K562 (cell line): ENCODE measurements around the gene DPEP2. TPM values are rescaled to one million over a fixed set of nuclear protein-coding genes. Genes with fewer than 3 reads are reported as not detected.

Experiments used
- ARID3A ChIP-seq: IDR thresholded peaks from 2 replicates; pipeline ENCODE4 v1.6.1; 2012; ENCODE audit warnings: low read depth, low read length, improper control_type of control experiment, borderline replicate concordance
- ATF7 ChIP-seq: fragments of 450-650 bp; IDR thresholded peaks from 2 replicates; pipeline ENCODE4 v1.7.1; 2014; ENCODE audit warnings: mild to moderate bottlenecking, moderate library complexity
- EGR1 ChIP-seq: fragments of 450-650 bp; conservative IDR thresholded peaks from 2 replicates; pipeline ENCODE4 v1.6.1; 2017; ENCODE audit warnings: mild to moderate bottlenecking
- EZH2 ChIP-seq: IDR thresholded peaks from 2 replicates; pipeline ENCODE4 v1.6.1; 2012; ENCODE audit warnings: low read depth, mild to moderate bottlenecking, inconsistent platforms, low read length, borderline replicate concordance
- GATAD2B ChIP-seq: fragments of 450-650 bp; IDR thresholded peaks from 2 replicates; pipeline ENCODE4 v1.6.1; 2017; ENCODE audit warnings: mild to moderate bottlenecking, borderline replicate concordance
- HLTF ChIP-seq: fragments of 450-650 bp; IDR thresholded peaks from 2 replicates; pipeline ENCODE4 v1.6.1; 2016
- ILK ChIP-seq: fragments of 450-650 bp; IDR thresholded peaks from 2 replicates; pipeline ENCODE4 v1.6.1; 2016; ENCODE audit warnings: missing genetic modification characterization, low read depth, mild to moderate bottlenecking, missing compliant biosample characterization, moderate library complexity, borderline replicate concordance
- MAX ChIP-seq: sonication (generic); formaldehyde crosslinking; IDR thresholded peaks from 2 replicates; pipeline ENCODE4 v1.9.0; 2022; ENCODE audit warnings: mild to moderate bottlenecking, missing genetic modification reagents
- MEF2D ChIP-seq: conservative IDR thresholded peaks from 2 replicates; pipeline ENCODE4 v1.6.1; 2016; ENCODE audit warnings: low read depth, missing genetic modification characterization, missing compliant biosample characterization
- NCOA2 ChIP-seq, 2 experiments: fragments of 450-650 bp; IDR thresholded peaks; 2 replicates each; pipeline ENCODE4 v1.6.1; 2018; ENCODE audit warnings: mild to moderate bottlenecking in 2 of 2, moderate library complexity in 1 of 2; ENCODE audit not compliant: partially characterized antibody in 2 of 2
- NCOR1 ChIP-seq: fragments of 450-650 bp; IDR thresholded peaks from 2 replicates; pipeline ENCODE4 v1.6.1; 2016; ENCODE audit warnings: mild to moderate bottlenecking, moderate library complexity
- NFRKB ChIP-seq: fragments of 450-650 bp; IDR thresholded peaks from 2 replicates; pipeline ENCODE4 v1.6.1; 2016; ENCODE audit warnings: low read depth
- NR2F6 ChIP-seq: fragments of 450-650 bp; formaldehyde crosslinking; IDR thresholded peaks from 2 replicates; pipeline ENCODE4 v1.4.0; 2020; ENCODE audit warnings: mild to moderate bottlenecking
- RBM15 ChIP-seq: fragments of 200-400 bp; formaldehyde crosslinking; IDR thresholded peaks from 2 replicates; pipeline ENCODE4 v1.6.1; 2018; ENCODE audit warnings: mild to moderate bottlenecking, low read length, moderate library complexity; ENCODE audit not compliant: insufficient read depth
- TAF15 ChIP-seq: fragments of 200-400 bp; formaldehyde crosslinking; IDR thresholded peaks from 2 replicates; pipeline ENCODE4 v1.6.1; 2017; ENCODE audit warnings: mild to moderate bottlenecking, low read depth, low read length, moderate library complexity
- TAL1 ChIP-seq: fragments of 450-650 bp; IDR thresholded peaks from 2 replicates; pipeline ENCODE4 v1.6.1; 2016; ENCODE audit warnings: mild to moderate bottlenecking
- ZBTB2 ChIP-seq: fragments of 450-650 bp; IDR thresholded peaks from 2 replicates; pipeline ENCODE4 v1.6.1; 2016; ENCODE audit warnings: antibody characterized with exemption
- polyA plus RNA-seq, 8 experiments: library from polyadenylated mRNA; depleted of rRNA in 4 of 8; stranded (reverse) in 5 of 8; unstranded in 3 of 8; fragments of >200 nt; fragmentation: Nextera tagmentation in 2 of 8; fragmentation: Illumina TruSeq in 1 of 8; extraction: Ambion mirVana in 2 of 8; extraction: Trizol in 1 of 8; gene quantifications; 2 replicates each; pipeline versions ENCODE4 v1.2.1 to v1.2.3, GENCODE V29; 2011 to 2014; ENCODE audit warnings: inconsistent platforms in 1 of 8, missing spikeins in 1 of 8
- total RNA-seq, 7 experiments: library from RNA; depleted of rRNA in 6 of 7; stranded (reverse); fragments of >200 nt in 6 of 7; fragmentation: Illumina TruSeq in 2 of 7; extraction: Trizol in 2 of 7; gene quantifications; 2 replicates each; pipeline versions ENCODE4 v1.2.1 to v1.2.3, GENCODE V29; 2011 to 2021; ENCODE audit warnings: low replicate concordance in 1 of 7

DPEP2 gene
- total and polyA plus RNA-seq, 9 of the 15 experiments (the other 6 are each of a cell fraction or from before 2014, with no cell fraction given) = 0.14 to 1.2 (median 0.38) TPM

GRCh38 chr16:67993207-67994039, 5.9 kb downstream of the DPEP2 start (continued):
- TF ChIP-seq HLTF (peak; percentile 86; the same call in 1 of the 2 replicates), EGR1 (peak; percentile 89), ARID3A (no peak), MAX (CRISPR knock-in tag) (peak; percentile 78), NFRKB (peak; percentile 44), RBM15 (no peak), ATF7 (peak; percentile 90), ZBTB2 (peak; percentile 66; the same call in 1 of the 2 replicates), NCOA2 (IDR thresholded peaks at IDR 0.05; ENCODE audit: partially characterized antibody in 2 of 2) (no peak), TAF15 (no peak), ILK (no peak), MEF2D (tag) (peak; percentile 17; the same call in 1 of the 2 replicates), EZH2 (no peak), NR2F6 (CRISPR knock-in tag) (no peak), NCOR1 (peak; percentile 54; the same call in 1 of the 2 replicates), GATAD2B (peak; percentile 89), TAL1 (no peak)
